Measurements from ENCODE around the gene CFAP69. TPM values are rescaled to one million over a fixed set of nuclear protein-coding genes. Genes with fewer than 3 reads are reported as not detected.

The CFAP69 gene
- total and polyA plus RNA-seq, 4 experiments from 2014 or later: 0.58 TPM; not detected in 3

DNA sequence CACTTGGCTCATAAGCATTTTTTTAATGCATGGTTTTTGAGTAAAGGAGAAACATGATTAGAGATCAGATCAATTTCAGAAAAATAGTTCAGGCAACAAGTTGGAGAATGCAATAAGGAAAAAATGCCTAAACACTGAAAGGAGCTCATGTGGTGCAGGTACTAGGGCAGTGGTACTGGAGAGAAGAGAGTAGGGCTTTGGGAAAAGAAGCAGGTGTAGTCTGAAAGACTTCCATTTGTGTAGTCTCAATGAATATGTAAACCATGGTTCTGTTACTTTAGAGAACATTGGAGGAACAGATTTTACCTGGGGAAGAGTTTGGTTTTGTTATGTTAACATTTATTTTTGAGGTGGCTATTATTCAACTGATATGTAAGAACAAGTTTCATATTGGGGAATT is 107.0 kb downstream of the CFAP69 start:
- CTCF ChIA-PET (ENCODE audit: partially characterized antibody): no interaction called here
- H3K9me3 ChIP-seq (ENCODE audit: control insufficient read depth in 1 of 2, low read length in 2 of 2): no peaks in the 10 kb centered on the region
- Mint-ChIP-seq H3K27ac (peak overlapping the region in 1 of 7 donors; percentile 25), H3K4me1 (peaks cover 28 to 54% (median 41%) of the 10 kb centered on the region in 4 donors), H3K27me3 (no peaks in the 10 kb centered on the region), H3K36me3 (peaks cover 53 to 57% of the 10 kb centered on the region in 2 donors), H3K9me3 (peaks cover 0 to 4% (median under 1%) of the 10 kb centered on the region in 8 donors), H3K4me3 (peak overlapping the region in 1 of 8 donors; percentile 28)
- H3K4me3 ChIP-seq (ENCODE audit: low read length in 2 of 2): no peak overlapping the region
- H3K27me3 ChIP-seq (ENCODE audit: insufficient read depth, low read length): no peaks in the 10 kb centered on the region
- POLR2A ChIA-PET (ENCODE audit: partially characterized antibody): no interaction called here
- H3K27ac ChIP-seq (ENCODE audit: low read depth, low read length): no peak overlapping the region
- H3K4me1 ChIP-seq (ENCODE audit: insufficient read depth, low read length): peaks cover 38% of the 10 kb centered on the region
- intact Hi-C loops (cut with micrococcal nuclease): no loop called here
- peaks cover 13% of the 10 kb centered on the region for H3K36me3 ChIP-seq (ENCODE audit: insufficient read depth, low read length)
- DNase-seq: no peak

Other genes starting within 250 kb of the CFAP69 start
- not detected for gene STEAP1, start 90.7 kb upstream of the CFAP69 start, total RNA-seq
- not detected for gene STEAP1, start 90.7 kb upstream of the CFAP69 start, polyA plus RNA-seq
- under 1 TPM in 1 of 2 experiments, not detected in 1; 0.06 TPM for gene STEAP2, start 33.4 kb upstream of the CFAP69 start, total RNA-seq
- not detected for gene STEAP2, start 33.4 kb upstream of the CFAP69 start, polyA plus RNA-seq
- not detected for gene FAM237B, start 76.1 kb downstream of the CFAP69 start, total RNA-seq
- gene FAM237B, start 76.1 kb downstream of the CFAP69 start, polyA plus RNA-seq: not detected
- gene GTPBP10, start 101.5 kb downstream of the CFAP69 start, total RNA-seq: 10 to 100 TPM; 45.5 to 46.7 TPM
- gene GTPBP10, start 101.5 kb downstream of the CFAP69 start, polyA plus RNA-seq: 10 to 100 TPM; 30.6 to 37.6 TPM
- gene CLDN12, start 158.3 kb downstream of the CFAP69 start, total RNA-seq: 1 to 10 TPM; 5.7 to 6.1 TPM
- gene CLDN12, start 158.3 kb downstream of the CFAP69 start, polyA plus RNA-seq: under 1 TPM in 1 of 2 donors, not detected in 1; 0.29 TPM
- not detected for gene PTTG1IP2, start 224.5 kb downstream of the CFAP69 start, total RNA-seq
- gene PTTG1IP2, start 224.5 kb downstream of the CFAP69 start, polyA plus RNA-seq: not detected

Data from CD4-positive, alpha-beta memory T cell (primary cell).